Endothelial cell of umbilical vein (primary cell): ENCODE measurements around the gene HECTD4.

ENCODE experiments used
- EZH2 ChIP-seq: IDR thresholded peaks from 2 replicates; pipeline ENCODE4 v1.6.1; 2012; ENCODE audit warnings: borderline replicate concordance, low read depth, mild to moderate bottlenecking, moderate library complexity, low read length, inconsistent platforms; ENCODE audit not compliant: severe bottlenecking
- FOS ChIP-seq: IDR thresholded peaks from 2 replicates; pipeline ENCODE4 v1.6.1; 2011; ENCODE audit warnings: mild to moderate bottlenecking, low read length, moderate library complexity, borderline replicate concordance; ENCODE audit not compliant: insufficient read depth
- GATA2 ChIP-seq: IDR thresholded peaks from 2 replicates; pipeline ENCODE4 v1.7.0; 2011; ENCODE audit warnings: low read depth, mild to moderate bottlenecking, moderate library complexity, mixed read lengths, low read length; ENCODE audit not compliant: insufficient read length, insufficient read depth
- JUN ChIP-seq: IDR thresholded peaks from 2 replicates; pipeline ENCODE4 v1.6.1; 2011; ENCODE audit warnings: borderline replicate concordance, low read depth; ENCODE audit not compliant: insufficient read length, insufficient read depth
- MYC ChIP-seq: IDR thresholded peaks from one replicate; pipeline ENCODE4 v1.6.1; 2011; ENCODE audit warnings: mild to moderate bottlenecking, low read depth, low read length
- POLR2A ChIP-seq: IDR thresholded peaks from 2 replicates; pipeline ENCODE4 v1.6.1; 2012; ENCODE audit warnings: low read depth, mild to moderate bottlenecking, control low read depth, low read length
- POLR2AphosphoS5 ChIP-seq: IDR thresholded peaks from 2 replicates; pipeline ENCODE4 v1.6.1; 2012; ENCODE audit warnings: low read depth, mild to moderate bottlenecking, control low read depth, low read length, moderate library complexity; ENCODE audit not compliant: insufficient read depth
- TF ChIP-seq, protein P1 (sequence below): IDR thresholded peaks from 2 replicates; pipeline ENCODE4 v1.6.1; 2011; ENCODE audit not compliant: insufficient read depth, insufficient read length
- TF ChIP-seq, protein P2 (sequence below), 2 donors: IDR thresholded peaks; 1 replicate in 1 of 2; 2 replicates in 1 of 2; pipeline ENCODE4 v1.5.1; 2011; ENCODE audit warnings: low read length in 2 of 2, mild to moderate bottlenecking in 2 of 2, moderate library complexity in 2 of 2, control low read depth in 1 of 2, inconsistent platforms in 1 of 2, low read depth in 1 of 2; ENCODE audit not compliant: insufficient read depth in 1 of 2; ENCODE audit errors: extremely low read depth in 1 of 2

DNA sequence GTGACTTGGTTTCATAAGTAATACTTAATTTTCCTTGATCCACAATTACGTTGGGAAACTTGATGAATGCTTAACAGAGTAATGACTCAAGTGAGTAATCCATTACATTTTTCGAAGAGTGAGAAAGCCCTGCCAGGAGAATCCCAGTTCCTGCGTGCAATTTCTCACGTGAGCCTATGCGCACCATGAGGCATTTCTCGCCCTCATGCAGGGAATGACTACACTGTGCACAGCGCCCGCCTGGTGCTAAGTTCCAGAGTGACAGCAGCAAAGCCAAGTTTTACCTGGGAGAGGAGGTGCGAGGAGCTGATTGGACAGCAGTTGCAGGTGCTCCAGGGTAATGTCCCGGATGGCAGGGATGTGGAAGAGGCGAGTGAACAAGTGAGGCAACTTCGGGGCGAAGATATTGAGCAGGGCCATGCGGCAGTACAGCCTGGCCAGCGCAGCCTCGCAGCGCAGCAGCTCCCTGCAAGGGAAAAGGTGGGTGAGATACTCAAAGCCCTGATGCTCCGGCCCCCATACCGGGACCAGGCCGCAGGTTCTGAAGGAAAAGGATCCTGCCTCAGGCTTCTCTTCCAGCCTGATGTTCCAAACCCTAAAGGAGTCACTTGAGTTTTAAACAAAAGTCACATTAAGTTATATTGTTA, 187.5 kb downstream of the HECTD4 start:
- TF ChIP-seq, protein P1, sequence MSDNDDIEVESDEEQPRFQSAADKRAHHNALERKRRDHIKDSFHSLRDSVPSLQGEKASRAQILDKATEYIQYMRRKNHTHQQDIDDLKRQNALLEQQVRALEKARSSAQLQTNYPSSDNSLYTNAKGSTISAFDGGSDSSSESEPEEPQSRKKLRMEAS = no peak
- TF ChIP-seq, protein P2, sequence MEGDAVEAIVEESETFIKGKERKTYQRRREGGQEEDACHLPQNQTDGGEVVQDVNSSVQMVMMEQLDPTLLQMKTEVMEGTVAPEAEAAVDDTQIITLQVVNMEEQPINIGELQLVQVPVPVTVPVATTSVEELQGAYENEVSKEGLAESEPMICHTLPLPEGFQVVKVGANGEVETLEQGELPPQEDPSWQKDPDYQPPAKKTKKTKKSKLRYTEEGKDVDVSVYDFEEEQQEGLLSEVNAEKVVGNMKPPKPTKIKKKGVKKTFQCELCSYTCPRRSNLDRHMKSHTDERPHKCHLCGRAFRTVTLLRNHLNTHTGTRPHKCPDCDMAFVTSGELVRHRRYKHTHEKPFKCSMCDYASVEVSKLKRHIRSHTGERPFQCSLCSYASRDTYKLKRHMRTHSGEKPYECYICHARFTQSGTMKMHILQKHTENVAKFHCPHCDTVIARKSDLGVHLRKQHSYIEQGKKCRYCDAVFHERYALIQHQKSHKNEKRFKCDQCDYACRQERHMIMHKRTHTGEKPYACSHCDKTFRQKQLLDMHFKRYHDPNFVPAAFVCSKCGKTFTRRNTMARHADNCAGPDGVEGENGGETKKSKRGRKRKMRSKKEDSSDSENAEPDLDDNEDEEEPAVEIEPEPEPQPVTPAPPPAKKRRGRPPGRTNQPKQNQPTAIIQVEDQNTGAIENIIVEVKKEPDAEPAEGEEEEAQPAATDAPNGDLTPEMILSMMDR (IDR thresholded peaks at IDR 0.05; ENCODE audit: extremely low read depth in 1 of 2, insufficient read depth in 1 of 2, low read depth in 1 of 2, low read length in 2 of 2) = no peak
- TF ChIP-seq POLR2A (no peak), EZH2 (no peak), JUN (no peak), FOS (no peak), POLR2AphosphoS5 (no peak), MYC (no peak), GATA2 (no peak)
